Peyer's patch (tissue), 4 donors: ENCODE data around the gene TPI1. TPM values are rescaled to one million over a fixed set of nuclear protein-coding genes. Genes with fewer than 3 reads are reported as not detected.

Experiments
- DNase-seq, 3 donors: peaks; one replicate each; pipeline ENCODE4 v3.0.0-alpha.2; 2017 to 2019
- H3K27ac ChIP-seq, 4 donors: fragments of 200-600 bp; sonication (generic); one replicate each; pipeline ENCODE4 v1.5.1; 2016 to 2019
- H3K27me3 ChIP-seq, 2 donors: fragments of 200-600 bp; sonication (generic); one replicate each; pipeline ENCODE4 v1.5.1; 2019
- H3K36me3 ChIP-seq, 3 donors: fragments of 200-600 bp; sonication (generic); one replicate each; pipeline ENCODE4 v1.5.1; 2016 to 2019
- H3K4me1 ChIP-seq, 4 donors: fragments of 200-600 bp; sonication (generic); one replicate each; pipeline ENCODE4 v1.5.1; 2016 to 2019
- H3K4me3 ChIP-seq, 4 donors: fragments of 200-600 bp; sonication (generic); 1 replicate in 3 of 4; 2 replicates in 1 of 4; pipeline ENCODE4 v1.5.1; 2016 to 2019; ENCODE audit warnings: mild to moderate bottlenecking in 1 of 4
- H3K9me3 ChIP-seq, 4 donors: fragments of 200-600 bp; sonication (generic); one replicate each; pipeline ENCODE4 v1.5.1; 2016 to 2019; ENCODE audit warnings: mild to moderate bottlenecking in 1 of 4
- POLR2A ChIP-seq, 2 donors: fragments of 450-650 bp; IDR thresholded peaks; one replicate each; pipeline ENCODE4 v1.5.1; 2017; ENCODE audit warnings: antibody characterized with exemption in 2 of 2, mild to moderate bottlenecking in 2 of 2, moderate library complexity in 2 of 2
- total RNA-seq, 4 donors: library from RNA; depleted of rRNA; stranded (reverse); fragments of >200 nt; gene quantifications; one replicate each; pipeline ENCODE4 v1.1.0, GENCODE V29; 2016
- TF ChIP-seq, protein P1 (sequence below), 6 experiments: fragments of 450-650 bp in 4 of 6; fragments of 200-600 bp in 2 of 6; sonication (generic) in 1 of 6; IDR thresholded peaks; one replicate each; pipeline ENCODE4 v1.5.1; 2017 to 2019; ENCODE audit warnings: antibody characterized with exemption in 6 of 6, mild to moderate bottlenecking in 3 of 6, moderate library complexity in 1 of 6

TPI1 gene
- total RNA-seq, 4 donors from 2014 or later = 591 to 1,061 (median 658) TPM

- Histone ChIP-seq H3K36me3 (no peaks in the 10 kb centered on the region), H3K4me3 (peak within 1 kb of the TSS; percentile 63 to 82 (median 70)), H3K27ac (peak within 1 kb of the TSS; percentile 76 to 82 (median 78)), H3K9me3 (no peaks in the 10 kb centered on the region), H3K4me1 (peaks cover 0 to 18% (median 8%) of the 10 kb centered on the region in 4 donors), H3K27me3 (no peaks in the 10 kb centered on the region)
- no peak for TF ChIP-seq POLR2A (IDR thresholded peaks at IDR 0.05)
- TF ChIP-seq, protein P1, sequence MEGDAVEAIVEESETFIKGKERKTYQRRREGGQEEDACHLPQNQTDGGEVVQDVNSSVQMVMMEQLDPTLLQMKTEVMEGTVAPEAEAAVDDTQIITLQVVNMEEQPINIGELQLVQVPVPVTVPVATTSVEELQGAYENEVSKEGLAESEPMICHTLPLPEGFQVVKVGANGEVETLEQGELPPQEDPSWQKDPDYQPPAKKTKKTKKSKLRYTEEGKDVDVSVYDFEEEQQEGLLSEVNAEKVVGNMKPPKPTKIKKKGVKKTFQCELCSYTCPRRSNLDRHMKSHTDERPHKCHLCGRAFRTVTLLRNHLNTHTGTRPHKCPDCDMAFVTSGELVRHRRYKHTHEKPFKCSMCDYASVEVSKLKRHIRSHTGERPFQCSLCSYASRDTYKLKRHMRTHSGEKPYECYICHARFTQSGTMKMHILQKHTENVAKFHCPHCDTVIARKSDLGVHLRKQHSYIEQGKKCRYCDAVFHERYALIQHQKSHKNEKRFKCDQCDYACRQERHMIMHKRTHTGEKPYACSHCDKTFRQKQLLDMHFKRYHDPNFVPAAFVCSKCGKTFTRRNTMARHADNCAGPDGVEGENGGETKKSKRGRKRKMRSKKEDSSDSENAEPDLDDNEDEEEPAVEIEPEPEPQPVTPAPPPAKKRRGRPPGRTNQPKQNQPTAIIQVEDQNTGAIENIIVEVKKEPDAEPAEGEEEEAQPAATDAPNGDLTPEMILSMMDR (IDR thresholded peaks at IDR 0.05) = no peak
- DNase-seq = peak; percentile 76 to 91 (median 82)
Measured at GRCh38 chr12:6914246-6914946, 47.1 kb downstream of the TPI1 start, which contains the start of gene ENO2. TSS of gene ENO2 (plus strand) at chr12:6914580. CDS start at chr12:6915833, 1,253 bp downstream.

GRCh38 chr12:6914947-6915788, 47.8 kb downstream of the TPI1 start:
- Histone ChIP-seq H3K36me3 (no peaks in the 10 kb centered on the region), H3K4me1 (peaks cover 0 to 18% (median 8%) of the 10 kb centered on the region in 4 donors), H3K4me3 (peak overlapping the region; percentile 63 to 82 (median 70)), H3K9me3 (no peaks in the 10 kb centered on the region), H3K27me3 (no peaks in the 10 kb centered on the region), H3K27ac (peak overlapping the region; percentile 76 to 82 (median 78))
- DNase-seq = no peak
- TF ChIP-seq, protein P1 (IDR thresholded peaks at IDR 0.05) = no peak
- no peak for TF ChIP-seq POLR2A (IDR thresholded peaks at IDR 0.05)

GRCh38 chr12:6915789-6916285, 48.5 kb downstream of the TPI1 start:
- DNase-seq = no peak
- H3K27ac ChIP-seq = peak overlapping the region in 2 of 4 donors; percentile 12 to 77

DNA sequence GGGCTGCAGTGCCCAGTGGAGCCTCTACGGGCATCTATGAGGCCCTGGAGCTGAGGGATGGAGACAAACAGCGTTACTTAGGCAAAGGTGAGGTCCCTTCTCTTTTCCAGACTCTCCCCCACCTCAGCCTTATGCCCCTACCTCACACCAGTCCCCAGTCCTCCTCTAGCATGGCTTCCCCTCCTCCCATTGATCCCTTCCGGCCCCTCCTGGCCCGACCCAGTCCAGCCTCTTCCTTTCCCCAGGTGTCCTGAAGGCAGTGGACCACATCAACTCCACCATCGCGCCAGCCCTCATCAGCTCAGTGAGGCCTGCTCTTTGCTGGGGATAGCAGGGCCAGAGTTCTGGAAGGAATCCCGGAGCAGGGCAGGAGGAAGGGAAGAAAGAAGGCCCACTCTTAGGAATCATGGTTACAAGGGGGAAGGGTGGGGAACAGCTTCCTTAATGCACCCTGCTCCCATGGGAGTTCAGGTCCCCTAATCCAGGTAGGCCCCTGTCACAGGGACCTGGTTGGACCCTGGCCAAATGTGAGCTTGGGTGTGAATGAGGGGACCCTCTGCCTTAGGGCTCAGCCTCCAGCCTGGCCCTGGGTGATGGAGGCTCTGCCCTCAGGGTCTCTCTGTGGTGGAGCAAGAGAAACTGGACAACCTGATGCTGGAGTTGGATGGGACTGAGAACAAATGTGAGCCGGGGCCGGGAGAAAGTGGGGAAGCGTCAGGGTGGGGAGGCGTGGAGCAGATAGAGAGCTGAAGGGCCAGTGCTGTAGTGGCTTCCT, 49.3 kb downstream of the TPI1 start:
- Histone ChIP-seq H3K4me1 (peaks cover 0 to 18% (median 8%) of the 10 kb centered on the region in 4 donors), H3K36me3 (no peaks in the 10 kb centered on the region), H3K27me3 (no peaks in the 10 kb centered on the region), H3K9me3 (no peaks in the 10 kb centered on the region), H3K4me3 (no peak overlapping the region), H3K27ac (no peak overlapping the region)
- TF ChIP-seq, protein P1 (IDR thresholded peaks at IDR 0.05) = no peak
- no peak for TF ChIP-seq POLR2A (IDR thresholded peaks at IDR 0.05)
- no peak for DNase-seq

More at GRCh38 chr12:6915789-6916285, 48.5 kb downstream of the TPI1 start:
- Histone ChIP-seq H3K36me3 (no peaks in the 10 kb centered on the region), H3K27me3 (no peaks in the 10 kb centered on the region), H3K4me3 (no peak overlapping the region), H3K4me1 (peaks cover 0 to 18% (median 8%) of the 10 kb centered on the region in 4 donors), H3K9me3 (no peaks in the 10 kb centered on the region)
- TF ChIP-seq, protein P1 (IDR thresholded peaks at IDR 0.05) = no peak
- no peak for TF ChIP-seq POLR2A (IDR thresholded peaks at IDR 0.05)
